Measurements from ENCODE around the gene MYH3.
A peak's percentile ranks its signal among the peaks of the same experiment; 100 is the strongest.

MYH3 gene

GRCh38 chr17:10649602-10650001, 7.5 kb downstream of the MYH3 start:
- no peak for DNase-seq (ENCODE audit: low read depth)

- peak; percentile 47 for DNase-seq (ENCODE audit: low read depth)
Measured at GRCh38 chr17:10648956-10649355, 8.2 kb downstream of the MYH3 start.

GRCh38 chr17:10648381-10648780, 8.7 kb downstream of the MYH3 start:
- DNase-seq (ENCODE audit: low read depth): no peak

- peak; percentile 52 for DNase-seq (ENCODE audit: low read depth)
Measured at GRCh38 chr17:10646392-10646990, 10.6 kb downstream of the MYH3 start.

GRCh38 chr17:10640475-10640874, 16.6 kb downstream of the MYH3 start:
- DNase-seq (ENCODE audit: low read depth): no peak

GRCh38 chr17:10638151-10638550, 19.0 kb downstream of the MYH3 start:
- no peak for DNase-seq (ENCODE audit: low read depth)

GRCh38 chr17:10635290-10635689, 21.8 kb downstream of the MYH3 start:
- DNase-seq (ENCODE audit: low read depth): no peak

- DNase-seq (ENCODE audit: low read depth): no peak
Measured at GRCh38 chr17:10633738-10634379, 23.2 kb downstream of the MYH3 start.

GRCh38 chr17:10631701-10632100, 25.4 kb downstream of the MYH3 start:
- DNase-seq (ENCODE audit: low read depth): no peak

- DNase-seq (ENCODE audit: low read depth): peak; percentile 7
Measured at GRCh38 chr17:10631048-10631700, 25.9 kb downstream of the MYH3 start.

- no peak for DNase-seq (ENCODE audit: low read depth)
Measured at GRCh38 chr17:10629706-10630105, 27.4 kb downstream of the MYH3 start.

GRCh38 chr17:10628756-10629155, 28.4 kb downstream of the MYH3 start:
- no peak for DNase-seq (ENCODE audit: low read depth)

- no peak for DNase-seq (ENCODE audit: low read depth)
Measured at GRCh38 chr17:10626390-10626789, 30.7 kb downstream of the MYH3 start.

GRCh38 chr17:10624969-10625368, 32.1 kb downstream of the MYH3 start:
- DNase-seq (ENCODE audit: low read depth): no peak

GRCh38 chr17:10623737-10624338, 33.3 kb downstream of the MYH3 start:
- no peak for DNase-seq (ENCODE audit: low read depth)

GRCh38 chr17:10622617-10623485, 34.3 kb downstream of the MYH3 start:
- no peak for DNase-seq (ENCODE audit: low read depth)

GRCh38 chr17:10621397-10621796, 35.7 kb downstream of the MYH3 start:
- no peak for DNase-seq (ENCODE audit: low read depth)

GRCh38 chr17:10620823-10621222, 36.3 kb downstream of the MYH3 start:
- no peak for DNase-seq (ENCODE audit: low read depth)

GRCh38 chr17:10618202-10618635, 38.9 kb downstream of the MYH3 start:
- peak; percentile 53 for DNase-seq (ENCODE audit: low read depth)

GRCh38 chr17:10617120-10617505, 40.0 kb downstream of the MYH3 start:
- DNase-seq (ENCODE audit: low read depth): no peak

- peak; percentile 46 for DNase-seq (ENCODE audit: low read depth)
Measured at GRCh38 chr17:10616502-10617119, 40.5 kb downstream of the MYH3 start.

Measured in amniotic epithelial cell (primary cell).